Activated naive CD8-positive, alpha-beta T cell treated with anti-CD3 and anti-CD28 coated beads for 36 hours (primary cell): ENCODE data around the gene E2F6. TPM values are rescaled to one million over a fixed set of nuclear protein-coding genes. Genes with fewer than 3 reads are reported as not detected.

ENCODE experiments used
- DNase-seq: peaks from one replicate; pipeline ENCODE4 v3.0.0; 2021
- H3K27ac Mint-ChIP-seq: one replicate; pipeline ENCODE4 v1.8.0; 2022; ENCODE audit warnings: mild to moderate bottlenecking, moderate library complexity, mixed read lengths
- H3K27me3 Mint-ChIP-seq: one replicate; pipeline ENCODE4 v1.8.0; 2022; ENCODE audit warnings: mild to moderate bottlenecking, mixed read lengths
- H3K36me3 Mint-ChIP-seq: one replicate; pipeline ENCODE4 v1.8.0; 2021; ENCODE audit warnings: mild to moderate bottlenecking, mixed read lengths
- H3K4me1 Mint-ChIP-seq: one replicate; pipeline ENCODE4 v1.8.0; 2021; ENCODE audit warnings: mixed read lengths
- H3K4me3 Mint-ChIP-seq: one replicate; pipeline ENCODE4 v1.8.0; 2022; ENCODE audit warnings: mild to moderate bottlenecking, moderate library complexity, mixed read lengths
- H3K9me3 Mint-ChIP-seq: one replicate; pipeline ENCODE4 v1.8.0; 2022; ENCODE audit warnings: mixed read lengths
- total RNA-seq, 2 experiments: library from RNA; stranded (reverse); gene quantifications; one replicate each; pipeline ENCODE4 v1.2.3, GENCODE V29; 2021

E2F6 gene
- total RNA-seq, 2 experiments from 2014 or later = 14.1 to 14.4 TPM

GRCh38 chr2:11500702-11501303 lies 34.8 kb upstream of the E2F6 start:
- Mint-ChIP-seq H3K27ac (no peak overlapping the region), H3K4me1 (peaks cover 4% of the 10 kb centered on the region), H3K9me3 (peaks cover 5% of the 10 kb centered on the region), H3K4me3 (no peak overlapping the region), H3K27me3 (peaks cover 34% of the 10 kb centered on the region), H3K36me3 (no peaks in the 10 kb centered on the region)
- no peak for DNase-seq

- no peak overlapping the region for H3K4me3 Mint-ChIP-seq
Observed at GRCh38 chr2:11499081-11499743, 33.3 kb upstream of the E2F6 start.

GRCh38 chr2:11498543-11499034 lies 32.6 kb upstream of the E2F6 start:
- no peak for DNase-seq
- H3K36me3 Mint-ChIP-seq = no peaks in the 10 kb centered on the region
- no peak overlapping the region for H3K4me3 Mint-ChIP-seq
- peaks cover 4% of the 10 kb centered on the region for H3K9me3 Mint-ChIP-seq
- H3K27me3 Mint-ChIP-seq = peaks cover 27% of the 10 kb centered on the region
- H3K27ac Mint-ChIP-seq = no peak overlapping the region
- H3K4me1 Mint-ChIP-seq = peaks cover 4% of the 10 kb centered on the region

More at GRCh38 chr2:11499081-11499743, 33.3 kb upstream of the E2F6 start:
- Mint-ChIP-seq H3K9me3 (peaks cover 5% of the 10 kb centered on the region), H3K27ac (no peak overlapping the region), H3K4me1 (peaks cover 4% of the 10 kb centered on the region), H3K36me3 (no peaks in the 10 kb centered on the region), H3K27me3 (peaks cover 30% of the 10 kb centered on the region)
- DNase-seq = no peak

- peaks cover 13% of the 10 kb centered on the region for H3K27me3 Mint-ChIP-seq
- no peaks in the 10 kb centered on the region for H3K4me1 Mint-ChIP-seq
- no peak for DNase-seq
- H3K4me3 Mint-ChIP-seq = no peak overlapping the region
- H3K36me3 Mint-ChIP-seq = no peaks in the 10 kb centered on the region
- no peaks in the 10 kb centered on the region for H3K9me3 Mint-ChIP-seq
- no peak overlapping the region for H3K27ac Mint-ChIP-seq
Observed at GRCh38 chr2:11495844-11496681, 30.1 kb upstream of the E2F6 start.

GRCh38 chr2:11494310-11494709 lies 28.3 kb upstream of the E2F6 start:
- Mint-ChIP-seq H3K36me3 (no peaks in the 10 kb centered on the region), H3K4me1 (no peaks in the 10 kb centered on the region), H3K27ac (no peak overlapping the region), H3K4me3 (no peak overlapping the region), H3K9me3 (no peaks in the 10 kb centered on the region), H3K27me3 (peaks cover 10% of the 10 kb centered on the region)
- DNase-seq = no peak

- H3K4me3 Mint-ChIP-seq = no peak overlapping the region
- peaks cover 14% of the 10 kb centered on the region for H3K27me3 Mint-ChIP-seq
- DNase-seq = no peak
- no peaks in the 10 kb centered on the region for H3K9me3 Mint-ChIP-seq
- H3K27ac Mint-ChIP-seq = no peak overlapping the region
- H3K4me1 Mint-ChIP-seq = no peaks in the 10 kb centered on the region
- no peaks in the 10 kb centered on the region for H3K36me3 Mint-ChIP-seq
Observed at GRCh38 chr2:11493282-11493681, 27.3 kb upstream of the E2F6 start.

GRCh38 chr2:11492720-11493119 lies 26.8 kb upstream of the E2F6 start:
- Mint-ChIP-seq H3K4me1 (no peaks in the 10 kb centered on the region), H3K27me3 (peaks cover 14% of the 10 kb centered on the region), H3K36me3 (no peaks in the 10 kb centered on the region), H3K9me3 (no peaks in the 10 kb centered on the region), H3K27ac (no peak overlapping the region), H3K4me3 (no peak overlapping the region)
- DNase-seq = no peak

- Mint-ChIP-seq H3K4me3 (no peak overlapping the region), H3K36me3 (no peaks in the 10 kb centered on the region), H3K9me3 (no peaks in the 10 kb centered on the region), H3K27ac (no peak overlapping the region), H3K27me3 (peaks cover 17% of the 10 kb centered on the region), H3K4me1 (no peaks in the 10 kb centered on the region)
- DNase-seq = no peak
Observed at GRCh38 chr2:11492244-11492643, 26.3 kb upstream of the E2F6 start.

GRCh38 chr2:11491348-11491933 lies 25.5 kb upstream of the E2F6 start:
- H3K4me3 Mint-ChIP-seq = no peak overlapping the region
- no peaks in the 10 kb centered on the region for H3K4me1 Mint-ChIP-seq
- H3K36me3 Mint-ChIP-seq = no peaks in the 10 kb centered on the region
- H3K27me3 Mint-ChIP-seq = peaks cover 18% of the 10 kb centered on the region
- no peak overlapping the region for H3K27ac Mint-ChIP-seq
- H3K9me3 Mint-ChIP-seq = no peaks in the 10 kb centered on the region
- no peak for DNase-seq

- H3K36me3 Mint-ChIP-seq = no peaks in the 10 kb centered on the region
Observed at GRCh38 chr2:11490194-11490593, 24.2 kb upstream of the E2F6 start.

GRCh38 chr2:11488809-11489208 lies 22.8 kb upstream of the E2F6 start:
- Mint-ChIP-seq H3K27me3 (peaks cover 35% of the 10 kb centered on the region), H3K4me1 (no peaks in the 10 kb centered on the region), H3K4me3 (no peak overlapping the region), H3K27ac (no peak overlapping the region), H3K36me3 (no peaks in the 10 kb centered on the region), H3K9me3 (no peaks in the 10 kb centered on the region)
- DNase-seq = no peak

More at GRCh38 chr2:11490194-11490593, 24.2 kb upstream of the E2F6 start:
- no peaks in the 10 kb centered on the region for H3K9me3 Mint-ChIP-seq
- no peaks in the 10 kb centered on the region for H3K4me1 Mint-ChIP-seq
- DNase-seq = no peak
- H3K27me3 Mint-ChIP-seq = peaks cover 22% of the 10 kb centered on the region
- H3K27ac Mint-ChIP-seq = no peak overlapping the region
- H3K4me3 Mint-ChIP-seq = no peak overlapping the region

GRCh38 chr2:11483806-11484617 lies 18.1 kb upstream of the E2F6 start:
- DNase-seq = no peak
- H3K27ac Mint-ChIP-seq = no peak overlapping the region
- no peaks in the 10 kb centered on the region for H3K36me3 Mint-ChIP-seq
- peaks cover 69% of the 10 kb centered on the region for H3K27me3 Mint-ChIP-seq
- H3K4me3 Mint-ChIP-seq = peak overlapping the region; percentile 24
- H3K9me3 Mint-ChIP-seq = no peaks in the 10 kb centered on the region
- peaks cover 6% of the 10 kb centered on the region for H3K4me1 Mint-ChIP-seq

GRCh38 chr2:11482473-11483035 lies 16.6 kb upstream of the E2F6 start:
- H3K4me1 Mint-ChIP-seq = peaks cover 6% of the 10 kb centered on the region
- no peaks in the 10 kb centered on the region for H3K36me3 Mint-ChIP-seq
- no peaks in the 10 kb centered on the region for H3K9me3 Mint-ChIP-seq
- no peak overlapping the region for H3K4me3 Mint-ChIP-seq
- H3K27ac Mint-ChIP-seq = no peak overlapping the region
- peaks cover 71% of the 10 kb centered on the region for H3K27me3 Mint-ChIP-seq
- DNase-seq = peak; percentile 6

- H3K27me3 Mint-ChIP-seq = peaks cover 65% of the 10 kb centered on the region
- DNase-seq = no peak
- H3K4me3 Mint-ChIP-seq = no peak overlapping the region
- H3K36me3 Mint-ChIP-seq = no peaks in the 10 kb centered on the region
- H3K9me3 Mint-ChIP-seq = no peaks in the 10 kb centered on the region
- no peak overlapping the region for H3K27ac Mint-ChIP-seq
- H3K4me1 Mint-ChIP-seq = peaks cover 6% of the 10 kb centered on the region
Observed at GRCh38 chr2:11481789-11482472, 16.0 kb upstream of the E2F6 start.
